ENCODE measurements around the gene RIPK1. TPM values are rescaled to one million over a fixed set of nuclear protein-coding genes. Genes with fewer than 3 reads are reported as not detected.

The RIPK1 gene
- total RNA-seq, result 13.4 and 16.0 TPM in 2 replicates

DNA sequence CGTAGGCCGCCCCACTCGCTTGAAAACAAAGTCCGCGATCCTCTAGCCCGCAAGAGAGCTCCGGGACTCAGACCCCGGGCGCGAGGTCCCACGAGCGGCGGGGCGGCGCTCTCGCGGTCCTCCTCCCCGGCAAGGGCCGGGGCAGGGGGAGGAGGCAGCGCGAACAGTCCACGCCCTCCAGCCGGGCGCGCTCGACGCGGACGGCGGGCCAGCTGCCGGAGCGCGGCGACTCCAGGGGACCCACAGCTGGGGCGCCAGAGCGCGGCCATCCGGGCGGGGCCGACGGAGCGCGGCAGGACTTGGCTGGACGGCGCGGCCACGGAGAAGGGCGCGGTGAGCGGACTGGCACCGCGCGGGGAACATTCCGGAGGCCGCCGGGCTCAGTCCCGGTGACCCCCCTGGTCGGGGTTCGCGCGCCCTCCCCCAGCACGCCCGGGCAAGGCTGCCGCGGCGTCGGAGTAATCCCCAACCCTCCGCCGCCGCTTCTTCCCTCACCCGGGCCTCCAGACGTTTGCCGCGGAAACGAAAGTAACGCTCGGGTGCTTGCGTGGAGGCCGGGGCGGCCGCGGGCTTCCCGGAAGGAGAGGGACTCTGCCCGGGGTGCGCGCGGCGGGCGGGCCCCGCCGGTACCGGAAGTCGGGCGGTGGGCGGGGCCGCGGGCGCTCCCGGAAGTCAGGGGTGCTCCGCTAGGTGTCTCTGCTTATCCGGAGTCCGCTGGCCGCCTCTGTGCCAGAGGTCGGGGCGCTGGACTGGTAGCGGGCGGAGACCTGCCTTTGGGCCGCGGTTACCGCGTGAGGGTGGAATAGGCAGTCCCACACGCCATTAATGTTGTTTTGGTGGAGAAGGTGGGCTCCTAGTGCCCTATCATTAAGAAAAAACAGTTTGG, at the start of gene RIPK1:
Gene RIPK1 (plus strand): TSS at position 166 of the 886 bp plus-strand sequence. CDS start 8,330 bp downstream, outside the sequence.

GRCh38 chr6:3118353-3119039, 50.2 kb downstream of the RIPK1 start, which contains the start of gene BPHL:
Gene BPHL (plus strand): TSS chr6:3118711. CDS start chr6:3118741, 30 bp downstream.

DNA sequence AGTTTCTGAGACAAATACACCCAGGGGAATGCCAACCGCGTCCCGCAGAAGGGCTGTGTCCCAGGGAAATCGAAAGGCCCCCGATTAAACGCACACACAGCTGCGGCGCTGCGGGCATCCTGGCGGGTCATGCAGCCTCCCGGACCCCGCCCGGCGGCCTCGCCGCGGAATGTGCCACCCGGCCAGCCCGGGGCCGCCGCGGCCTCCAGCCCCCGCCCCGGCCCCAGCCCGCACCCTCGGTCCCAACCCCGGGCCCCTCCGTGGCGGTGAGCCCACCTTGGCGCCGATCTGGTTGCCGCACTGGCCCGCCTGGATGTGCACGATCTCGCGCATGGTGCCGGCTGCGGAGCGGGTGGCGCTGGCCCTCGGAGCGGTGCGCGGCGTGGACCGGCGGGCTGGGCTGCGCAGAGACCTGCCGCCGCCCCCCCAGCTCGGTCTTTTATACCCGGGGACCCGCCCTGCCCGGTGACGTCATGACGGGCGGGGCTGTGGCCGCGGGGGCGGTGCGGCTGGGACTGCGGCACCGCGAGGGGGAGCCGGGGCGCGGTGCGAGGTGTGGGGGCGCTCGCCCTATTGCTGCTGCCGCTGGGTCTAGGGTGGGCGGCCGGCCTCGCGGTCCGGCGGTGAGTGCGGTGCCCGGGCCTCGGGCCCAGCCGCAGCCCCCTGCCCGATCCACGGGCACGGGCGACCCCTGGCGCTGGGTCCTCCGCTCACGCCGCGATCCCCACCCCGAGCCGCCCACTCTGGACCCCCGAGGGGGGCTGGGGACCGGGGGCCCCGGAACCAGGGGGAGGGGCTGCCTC, 89.0 kb downstream of the RIPK1 start, which contains the start of gene TUBB2A:
Gene TUBB2A (minus strand): TSS at position 414 of the 803 bp plus-strand sequence. CDS start 81 bp downstream, at position 333.

Other genes starting within 250 kb of the RIPK1 start
- 16.2 and 24.6 TPM in 2 replicates for gene SERPINB1, start 226.6 kb upstream of the RIPK1 start, total RNA-seq
- gene SERPINB9, start 165.2 kb upstream of the RIPK1 start, total RNA-seq, result 24.5 and 32.3 TPM in 2 replicates
- 115 and 139 TPM in 2 replicates for gene SERPINB6, start 96.9 kb upstream of the RIPK1 start, total RNA-seq
- gene NQO2, start 68.6 kb upstream of the RIPK1 start, total RNA-seq, result 30.1 and 49.6 TPM in 2 replicates
- gene BPHL, start 50.2 kb downstream of the RIPK1 start, total RNA-seq, result 12.5 and 17.0 TPM in 2 replicates
- 106 and 110 TPM in 2 replicates for gene TUBB2A, start 89.0 kb downstream of the RIPK1 start, total RNA-seq
- gene TUBB2B, start 159.2 kb downstream of the RIPK1 start, total RNA-seq, result 6.3 and 13.2 TPM in 2 replicates
- gene PSMG4, start 190.5 kb downstream of the RIPK1 start, total RNA-seq, result 10.2 and 16.2 TPM in 2 replicates

Measured in cardiac atrium fibroblast (primary cell).